GM12865 (cell line): Measurements from ENCODE around the gene KRT31.
"Not testable (repeated sequence)": the region's sequence is repeated elsewhere in the genome, so short reads cannot be mapped to it uniquely, and the experiment has no call there.

ENCODE experiments used
- DNase-seq: peaks from one replicate; pipeline ENCODE4 v3.0.0; 2010; ENCODE audit warnings: low read depth
- H3K4me3 ChIP-seq: 2 replicates; pipeline ENCODE4 v1.5.1; 2011; ENCODE audit warnings: mild to moderate bottlenecking, low read depth, low read length, control low read depth
- TF ChIP-seq, protein P1 (sequence below): IDR thresholded peaks from 2 replicates; pipeline ENCODE4 v1.5.1; 2011; ENCODE audit warnings: low read length, control low read depth, low read depth, inconsistent platforms; ENCODE audit not compliant: insufficient read depth; ENCODE audit errors: missing control alignments

Gene KRT31

DNA sequence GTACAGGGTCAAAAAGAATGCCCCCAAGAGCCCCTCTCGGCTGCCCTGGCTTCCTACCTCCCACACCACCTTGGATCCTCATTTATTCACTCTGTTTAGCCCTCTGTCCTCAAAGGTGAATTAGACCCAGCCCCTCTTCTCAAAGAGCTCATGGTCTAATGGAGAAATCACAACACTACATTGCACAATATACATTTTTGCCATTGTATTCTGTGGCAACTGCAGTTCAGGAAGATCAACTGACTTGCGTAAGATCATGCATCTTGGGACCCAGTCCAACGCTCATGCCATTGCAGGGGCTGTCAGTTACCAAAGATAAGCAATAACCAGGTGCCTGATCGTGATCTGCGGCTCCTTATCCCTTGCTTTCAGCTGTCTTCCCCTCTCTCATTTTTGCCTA lies 42.0 kb upstream of the KRT31 start:
- H3K4me3 ChIP-seq: no peak overlapping the region
- DNase-seq: no peak
- TF ChIP-seq, protein P1, sequence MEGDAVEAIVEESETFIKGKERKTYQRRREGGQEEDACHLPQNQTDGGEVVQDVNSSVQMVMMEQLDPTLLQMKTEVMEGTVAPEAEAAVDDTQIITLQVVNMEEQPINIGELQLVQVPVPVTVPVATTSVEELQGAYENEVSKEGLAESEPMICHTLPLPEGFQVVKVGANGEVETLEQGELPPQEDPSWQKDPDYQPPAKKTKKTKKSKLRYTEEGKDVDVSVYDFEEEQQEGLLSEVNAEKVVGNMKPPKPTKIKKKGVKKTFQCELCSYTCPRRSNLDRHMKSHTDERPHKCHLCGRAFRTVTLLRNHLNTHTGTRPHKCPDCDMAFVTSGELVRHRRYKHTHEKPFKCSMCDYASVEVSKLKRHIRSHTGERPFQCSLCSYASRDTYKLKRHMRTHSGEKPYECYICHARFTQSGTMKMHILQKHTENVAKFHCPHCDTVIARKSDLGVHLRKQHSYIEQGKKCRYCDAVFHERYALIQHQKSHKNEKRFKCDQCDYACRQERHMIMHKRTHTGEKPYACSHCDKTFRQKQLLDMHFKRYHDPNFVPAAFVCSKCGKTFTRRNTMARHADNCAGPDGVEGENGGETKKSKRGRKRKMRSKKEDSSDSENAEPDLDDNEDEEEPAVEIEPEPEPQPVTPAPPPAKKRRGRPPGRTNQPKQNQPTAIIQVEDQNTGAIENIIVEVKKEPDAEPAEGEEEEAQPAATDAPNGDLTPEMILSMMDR: no peak

DNA sequence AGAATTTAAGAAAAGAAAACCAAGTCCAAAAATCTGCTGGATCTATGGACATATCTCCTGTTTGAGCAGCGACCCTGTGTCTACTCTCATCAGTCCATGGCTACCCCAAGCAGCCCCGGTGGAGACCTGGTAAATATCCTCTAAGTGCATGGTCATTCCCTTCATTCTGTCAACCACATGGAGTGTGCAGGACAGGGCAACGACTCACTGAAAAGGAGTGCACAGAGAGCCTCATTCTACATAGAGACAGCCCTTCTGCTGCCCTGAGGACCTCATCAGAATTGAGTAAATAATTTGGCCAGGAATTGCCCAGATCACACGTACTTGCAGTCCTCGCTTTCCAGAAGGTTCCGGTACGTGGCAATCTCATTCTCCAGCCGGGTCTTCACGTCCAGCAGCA lies 40.4 kb upstream of the KRT31 start:
- no peak overlapping the region for H3K4me3 ChIP-seq
- DNase-seq: no peak
- TF ChIP-seq, protein P1: no peak

DNA sequence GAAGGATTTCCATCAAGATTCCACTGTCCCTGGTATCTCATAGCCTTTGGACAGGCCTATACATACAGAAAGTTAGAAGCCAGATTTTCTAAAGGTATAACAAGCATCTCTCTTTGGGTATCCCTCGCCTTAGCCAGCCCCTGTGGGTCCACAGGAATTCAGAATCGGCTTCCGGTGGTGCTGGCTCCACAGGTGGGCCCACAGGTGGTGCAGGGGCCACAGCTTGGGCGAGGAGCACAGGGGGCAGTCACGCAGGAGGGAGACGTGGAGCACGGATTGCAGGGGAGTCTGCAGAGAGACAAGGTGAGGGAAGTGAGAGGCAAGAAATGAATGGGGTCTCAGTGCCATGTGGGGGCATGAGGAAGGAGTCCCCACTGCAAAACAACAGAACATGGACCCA lies 39.8 kb upstream of the KRT31 start:
- H3K4me3 ChIP-seq: no peak overlapping the region
- TF ChIP-seq, protein P1: no peak

DNA sequence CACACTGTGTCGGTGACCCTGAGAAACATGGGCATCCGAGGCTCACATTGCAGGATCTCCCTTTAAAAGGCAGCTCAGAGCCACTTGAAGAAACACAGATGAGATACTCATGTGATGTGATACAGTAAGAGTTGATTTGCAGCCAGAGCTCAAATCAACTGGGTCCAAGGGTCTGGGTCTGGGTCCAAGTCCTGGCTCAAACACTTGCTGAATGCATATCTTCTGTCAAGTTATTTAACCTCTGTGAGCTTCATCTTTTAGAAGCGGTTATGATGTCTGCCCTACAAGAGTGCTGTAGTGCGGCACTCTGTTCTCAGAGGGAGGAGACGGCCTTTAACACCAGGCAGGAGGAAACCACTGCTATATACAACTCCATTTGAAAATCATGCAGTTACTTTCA lies 37.0 kb upstream of the KRT31 start:
- DNase-seq: no peak
- TF ChIP-seq, protein P1: no peak
- no peak overlapping the region for H3K4me3 ChIP-seq

More for the DNA sequence above, 39.8 kb upstream of the KRT31 start:
- no peak for DNase-seq

DNA sequence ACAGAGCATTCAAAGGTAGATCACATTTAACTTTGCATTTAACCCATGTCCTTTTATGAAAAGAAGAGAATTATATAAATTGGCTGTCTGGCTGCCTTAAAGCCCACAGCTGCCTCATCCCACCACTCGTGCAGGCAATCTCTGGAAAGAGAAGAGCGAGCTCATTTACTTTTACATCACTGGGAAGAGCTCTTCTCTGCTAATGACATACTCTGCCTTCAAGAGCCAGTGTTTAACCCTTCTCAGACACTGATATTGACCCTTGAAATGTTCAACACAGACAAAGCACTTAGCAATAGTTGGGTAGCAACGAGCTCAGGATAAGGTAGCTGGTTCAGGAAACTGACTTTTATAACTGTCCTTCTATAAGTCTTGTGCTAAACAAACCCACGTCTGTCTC lies 36.6 kb upstream of the KRT31 start:
- no peak overlapping the region for H3K4me3 ChIP-seq
- no peak for DNase-seq
- TF ChIP-seq, protein P1: no peak

DNA sequence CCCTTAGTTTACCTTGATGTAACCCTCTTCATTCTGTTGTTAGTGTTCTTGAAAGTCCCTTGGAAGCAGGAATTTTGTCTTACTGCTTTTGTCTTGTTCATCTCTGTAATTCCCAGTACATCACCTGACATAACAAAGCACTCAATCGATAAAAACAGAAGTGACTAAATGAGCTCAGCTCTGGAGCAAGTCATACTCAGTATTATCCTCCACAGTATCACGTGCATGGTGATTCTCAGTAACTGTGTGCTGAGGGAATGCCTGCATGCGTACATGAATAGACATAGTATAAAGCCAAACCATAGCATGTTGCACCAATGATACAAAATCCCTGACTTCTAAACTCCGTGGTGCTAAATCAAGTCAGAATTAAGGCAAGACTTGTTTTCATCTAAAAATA lies 36.2 kb upstream of the KRT31 start:
- H3K4me3 ChIP-seq: no peak overlapping the region
- DNase-seq: no peak
- TF ChIP-seq, protein P1: no peak

DNA sequence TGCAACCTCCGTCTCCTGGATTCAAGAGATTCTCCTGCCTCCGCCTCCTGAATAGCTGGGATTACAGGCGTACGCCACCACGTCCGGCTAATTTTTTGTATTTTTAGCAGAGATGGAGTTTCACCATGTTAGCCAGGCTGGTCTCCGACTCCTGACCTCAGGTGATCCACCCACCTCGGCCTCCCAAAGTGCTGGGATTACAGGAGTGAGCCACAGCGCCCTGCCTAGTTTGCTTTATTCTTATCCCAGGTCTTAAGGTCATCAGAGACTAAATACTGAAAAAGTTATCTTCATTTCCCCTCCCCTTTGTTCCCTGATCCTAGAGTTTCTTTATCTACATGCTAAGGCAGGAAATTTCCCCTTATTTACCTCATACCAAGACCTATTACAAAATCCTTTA lies 33.0 kb upstream of the KRT31 start:
- not testable (repeated sequence) for H3K4me3 ChIP-seq, DNase-seq
